NCI-H2029 treated with DMSO at 0.1 percent for 48 hours (cell line): ENCODE measurements around the gene MAPRE2.

Experiments used
- DNase-seq: peaks from one replicate; lab custom pipeline; 2025; lab: John Stamatoyannopoulos, UW

Gene MAPRE2

GRCh38 chr18:35183886-35184285 lies 142.7 kb downstream of the MAPRE2 start:
- DNase-seq = no peak

DNA sequence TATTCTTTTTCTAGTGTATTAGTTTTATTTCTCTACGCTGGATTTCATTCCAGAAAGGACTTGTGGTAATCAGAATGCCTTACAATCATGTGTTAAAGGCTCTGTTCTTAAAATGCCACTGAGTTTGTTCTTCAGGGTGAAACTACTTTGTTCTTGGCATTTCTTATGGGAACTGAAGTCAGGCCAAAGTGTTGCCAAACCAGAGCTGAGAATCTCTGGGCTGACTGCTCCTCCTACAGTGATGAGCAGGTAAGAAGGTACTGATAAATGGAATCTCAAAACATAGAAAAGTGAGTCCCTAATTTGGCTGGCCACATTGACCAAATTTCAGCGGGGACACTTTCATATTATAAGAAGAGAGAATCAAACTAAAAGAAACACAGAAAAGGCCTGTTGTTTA lies 144.6 kb downstream of the MAPRE2 start:
- DNase-seq = no peak

- no peak for DNase-seq
Measured at GRCh38 chr18:35186291-35187034, 145.2 kb downstream of the MAPRE2 start.

DNA sequence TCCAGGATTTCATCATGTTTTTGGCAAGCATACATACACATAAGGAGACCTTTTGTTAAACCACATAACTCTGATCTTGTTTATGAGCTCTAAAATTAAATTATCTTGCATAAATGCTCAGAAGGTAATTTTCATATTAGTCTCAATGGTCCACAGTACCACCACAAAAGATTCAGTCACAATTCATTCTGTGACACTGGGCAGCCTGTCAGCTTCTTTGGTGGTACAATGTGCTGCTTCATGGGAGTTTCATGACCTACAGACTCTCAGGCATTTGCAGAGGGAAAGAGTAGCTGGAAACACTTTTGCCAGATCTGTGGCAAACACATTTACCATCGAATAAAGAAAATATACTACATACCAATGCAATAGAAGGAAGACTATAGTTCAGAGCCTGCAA lies 148.3 kb downstream of the MAPRE2 start:
- DNase-seq = no peak

DNA sequence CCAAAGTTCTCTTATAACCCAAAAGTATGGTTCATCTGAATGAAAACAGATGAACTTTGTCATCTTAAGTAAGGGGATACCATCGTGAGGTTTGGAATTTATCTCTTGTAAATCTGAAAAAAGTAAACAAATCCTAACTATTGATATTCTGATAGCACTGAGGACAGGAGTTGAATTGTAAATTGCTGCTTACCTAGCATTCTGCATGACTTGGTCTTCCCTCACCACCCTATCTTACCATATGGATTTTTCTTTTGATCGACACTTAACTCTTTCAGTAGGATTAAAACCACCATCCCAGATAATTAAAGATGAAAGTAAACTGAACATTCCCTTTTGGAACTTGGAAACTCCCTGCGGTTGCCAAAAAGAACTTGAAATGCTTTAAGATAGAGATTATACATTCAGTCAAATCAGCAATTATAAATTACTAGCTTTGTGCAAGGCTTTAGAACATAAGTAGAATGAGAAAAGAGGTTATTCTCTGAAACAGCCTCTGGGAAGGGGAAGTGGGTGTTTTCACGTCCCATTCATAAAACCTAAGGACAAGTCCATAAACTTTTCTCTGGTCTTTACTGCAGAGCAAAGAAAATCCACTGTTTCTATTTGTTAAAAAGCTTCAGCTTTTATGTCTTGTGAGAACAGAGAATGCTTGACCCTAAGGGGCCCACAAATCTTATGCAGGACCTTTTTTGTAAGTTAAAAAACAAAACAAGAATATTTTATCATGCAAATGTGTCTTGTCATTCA lies 149.9 kb downstream of the MAPRE2 start:
- DNase-seq = no peak

DNA sequence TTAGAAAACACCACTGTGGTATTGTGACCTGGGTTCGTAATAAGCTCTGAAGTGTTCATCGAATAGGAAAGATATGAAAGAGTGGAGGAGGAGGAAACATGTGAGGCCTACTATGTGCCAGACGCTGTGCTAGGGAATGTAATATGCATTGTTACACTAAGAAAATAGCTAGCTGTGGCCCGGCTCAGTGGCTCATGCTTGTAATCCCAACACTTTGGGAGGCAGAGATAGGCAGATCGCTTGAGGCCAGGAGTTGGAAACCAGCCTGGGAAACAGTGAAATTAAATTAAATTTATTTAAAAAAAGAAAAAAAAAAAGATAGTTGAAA lies 150.4 kb downstream of the MAPRE2 start:
- DNase-seq = no peak

- DNase-seq = peak; percentile 62
Measured at GRCh38 chr18:35192415-35192814, 151.2 kb downstream of the MAPRE2 start.
